Measurements from ENCODE around the gene CCDC30. TPM values are rescaled to one million over a fixed set of nuclear protein-coding genes. Genes with fewer than 3 reads are reported as not detected.
"Not testable (repeated sequence)": the region's sequence is repeated elsewhere in the genome, so short reads cannot be mapped to it uniquely, and the experiment has no call there.

CCDC30 gene
- total RNA-seq, 1 donor from 2014 or later: 1.0 TPM

GRCh38 chr1:42613803-42614131, 150.7 kb downstream of the CCDC30 start:
- no peak overlapping the region for H3K4me3 ChIP-seq (ENCODE audit: low read length in 3 of 3)
- H3K9me3 ChIP-seq (ENCODE audit: control insufficient read depth in 3 of 3, low read length in 3 of 3): no peaks in the 10 kb centered on the region
- H3K27me3 ChIP-seq (ENCODE audit: control insufficient read depth in 3 of 3, insufficient read depth in 3 of 3, low read length in 3 of 3): no peaks in the 10 kb centered on the region
- H3K4me1 ChIP-seq (ENCODE audit: control insufficient read depth in 3 of 3, insufficient read depth in 3 of 3, low read length in 3 of 3): no peaks in the 10 kb centered on the region
- H3K36me3 ChIP-seq (ENCODE audit: control insufficient read depth in 3 of 3, insufficient read depth in 3 of 3, low read length in 3 of 3): no peaks in the 10 kb centered on the region
- no peak overlapping the region for H3K9ac ChIP-seq (ENCODE audit: low read depth in 1 of 3, low read length in 3 of 3)
- H3K27ac ChIP-seq (ENCODE audit: low read depth, low read length): no peak overlapping the region

DNA sequence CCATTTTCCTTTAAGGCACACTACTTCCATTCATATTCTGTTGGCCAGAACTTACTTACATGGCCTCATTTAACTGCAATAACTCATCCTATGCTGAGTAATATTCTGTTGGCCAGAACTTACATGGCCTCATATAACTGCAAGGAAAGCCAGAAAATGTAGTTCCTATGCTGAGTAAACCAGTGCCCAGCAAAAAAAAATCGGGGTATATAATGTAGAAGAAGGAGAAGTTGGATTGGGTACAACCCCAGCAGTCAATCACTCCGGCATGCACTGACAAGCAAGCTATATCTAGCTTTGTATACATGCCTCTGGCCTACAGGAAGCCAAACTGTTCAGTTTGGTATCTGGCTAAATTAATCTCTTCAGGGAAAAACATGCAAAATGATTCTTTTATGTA, 155.8 kb downstream of the CCDC30 start:
- H3K9me3 ChIP-seq (ENCODE audit: control insufficient read depth in 3 of 3, low read length in 3 of 3): no peaks in the 10 kb centered on the region
- no peak overlapping the region for H3K27ac ChIP-seq (ENCODE audit: low read depth, low read length)
- no peak overlapping the region for H3K4me3 ChIP-seq (ENCODE audit: low read length in 3 of 3)
- no peaks in the 10 kb centered on the region for H3K36me3 ChIP-seq (ENCODE audit: control insufficient read depth in 3 of 3, insufficient read depth in 3 of 3, low read length in 3 of 3)
- no peaks in the 10 kb centered on the region for H3K27me3 ChIP-seq (ENCODE audit: control insufficient read depth in 3 of 3, insufficient read depth in 3 of 3, low read length in 3 of 3)
- no peaks in the 10 kb centered on the region for H3K4me1 ChIP-seq (ENCODE audit: control insufficient read depth in 3 of 3, insufficient read depth in 3 of 3, low read length in 3 of 3)
- H3K9ac ChIP-seq (ENCODE audit: low read depth in 1 of 3, low read length in 3 of 3): no peak overlapping the region

DNA sequence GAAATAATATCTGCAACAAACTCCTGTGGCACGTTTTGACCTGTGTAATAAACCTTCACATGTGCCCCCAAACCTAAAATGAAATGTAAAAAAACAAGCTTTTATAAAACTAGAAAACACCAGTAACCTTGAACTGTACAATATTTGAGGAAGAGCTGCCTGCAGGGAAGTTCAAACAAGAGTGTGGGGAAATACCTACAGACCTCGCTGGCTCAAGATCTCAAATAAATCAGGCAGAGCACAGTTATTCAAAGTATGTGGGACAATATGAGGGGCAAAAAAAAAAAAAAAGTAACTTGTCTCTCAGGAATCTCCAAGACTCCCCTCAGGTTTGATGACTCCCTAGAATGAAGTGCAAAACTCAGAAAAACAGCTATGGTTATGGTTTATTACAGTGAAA, 157.2 kb downstream of the CCDC30 start:
- H3K4me3 ChIP-seq (ENCODE audit: low read length in 3 of 3): no peak overlapping the region
- no peaks in the 10 kb centered on the region for H3K9me3 ChIP-seq (ENCODE audit: control insufficient read depth in 3 of 3, low read length in 3 of 3)
- no peaks in the 10 kb centered on the region for H3K27me3 ChIP-seq (ENCODE audit: control insufficient read depth in 3 of 3, insufficient read depth in 3 of 3, low read length in 3 of 3)
- H3K36me3 ChIP-seq (ENCODE audit: control insufficient read depth in 3 of 3, insufficient read depth in 3 of 3, low read length in 3 of 3): no peaks in the 10 kb centered on the region
- H3K27ac ChIP-seq (ENCODE audit: low read depth, low read length): no peak overlapping the region
- H3K9ac ChIP-seq (ENCODE audit: low read depth in 1 of 3, low read length in 3 of 3): no peak overlapping the region
- no peaks in the 10 kb centered on the region for H3K4me1 ChIP-seq (ENCODE audit: control insufficient read depth in 3 of 3, insufficient read depth in 3 of 3, low read length in 3 of 3)

GRCh38 chr1:42621180-42621579, 158.1 kb downstream of the CCDC30 start:
- H3K9me3 ChIP-seq (ENCODE audit: control insufficient read depth in 3 of 3, low read length in 3 of 3); H3K4me3 ChIP-seq (ENCODE audit: low read length in 3 of 3); H3K27me3 ChIP-seq (ENCODE audit: control insufficient read depth in 3 of 3, insufficient read depth in 3 of 3, low read length in 3 of 3); H3K4me1 ChIP-seq (ENCODE audit: control insufficient read depth in 3 of 3, insufficient read depth in 3 of 3, low read length in 3 of 3); H3K27ac ChIP-seq (ENCODE audit: low read depth, low read length); H3K9ac ChIP-seq (ENCODE audit: low read depth in 1 of 3, low read length in 3 of 3); H3K36me3 ChIP-seq (ENCODE audit: control insufficient read depth in 3 of 3, insufficient read depth in 3 of 3, low read length in 3 of 3): not testable (repeated sequence)

DNA sequence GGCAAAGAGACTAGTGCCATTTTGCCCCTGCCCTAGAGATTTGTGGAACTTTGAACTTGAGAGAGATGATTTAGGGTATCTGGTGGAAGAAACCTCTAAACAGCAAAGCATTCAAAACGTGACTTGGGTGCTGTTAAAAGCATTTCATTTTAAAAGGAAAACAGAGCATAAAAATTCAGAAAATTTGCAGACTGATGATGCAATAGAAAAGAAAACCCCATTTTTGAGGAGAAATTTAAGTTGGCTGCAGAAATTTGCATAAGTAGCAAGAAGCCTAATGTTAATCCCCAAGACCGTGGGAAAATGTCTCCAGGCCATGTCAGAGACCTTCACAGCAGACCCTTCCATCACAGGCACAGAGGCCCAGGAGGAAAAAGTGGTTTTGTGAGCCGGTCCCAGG, 164.1 kb downstream of the CCDC30 start:
- H3K4me1 ChIP-seq (ENCODE audit: control insufficient read depth in 3 of 3, insufficient read depth in 3 of 3, low read length in 3 of 3); H3K36me3 ChIP-seq (ENCODE audit: control insufficient read depth in 3 of 3, insufficient read depth in 3 of 3, low read length in 3 of 3); H3K9me3 ChIP-seq (ENCODE audit: control insufficient read depth in 3 of 3, low read length in 3 of 3); H3K9ac ChIP-seq (ENCODE audit: low read depth in 1 of 3, low read length in 3 of 3); H3K27me3 ChIP-seq (ENCODE audit: control insufficient read depth in 3 of 3, insufficient read depth in 3 of 3, low read length in 3 of 3); H3K4me3 ChIP-seq (ENCODE audit: low read length in 3 of 3); H3K27ac ChIP-seq (ENCODE audit: low read depth, low read length): not testable (repeated sequence)

- Histone ChIP-seq H3K9ac (ENCODE audit: low read depth in 1 of 3, low read length in 3 of 3) (no peak overlapping the region), H3K9me3 (ENCODE audit: control insufficient read depth in 3 of 3, low read length in 3 of 3) (no peaks in the 10 kb centered on the region), H3K4me1 (ENCODE audit: control insufficient read depth in 3 of 3, insufficient read depth in 3 of 3, low read length in 3 of 3) (no peaks in the 10 kb centered on the region), H3K36me3 (ENCODE audit: control insufficient read depth in 3 of 3, insufficient read depth in 3 of 3, low read length in 3 of 3) (no peaks in the 10 kb centered on the region), H3K27ac (ENCODE audit: low read depth, low read length) (no peak overlapping the region), H3K4me3 (ENCODE audit: low read length in 3 of 3) (no peak overlapping the region), H3K27me3 (ENCODE audit: control insufficient read depth in 3 of 3, insufficient read depth in 3 of 3, low read length in 3 of 3) (no peaks in the 10 kb centered on the region)
Measured at GRCh38 chr1:42639116-42639515, 176.0 kb downstream of the CCDC30 start.

DNA sequence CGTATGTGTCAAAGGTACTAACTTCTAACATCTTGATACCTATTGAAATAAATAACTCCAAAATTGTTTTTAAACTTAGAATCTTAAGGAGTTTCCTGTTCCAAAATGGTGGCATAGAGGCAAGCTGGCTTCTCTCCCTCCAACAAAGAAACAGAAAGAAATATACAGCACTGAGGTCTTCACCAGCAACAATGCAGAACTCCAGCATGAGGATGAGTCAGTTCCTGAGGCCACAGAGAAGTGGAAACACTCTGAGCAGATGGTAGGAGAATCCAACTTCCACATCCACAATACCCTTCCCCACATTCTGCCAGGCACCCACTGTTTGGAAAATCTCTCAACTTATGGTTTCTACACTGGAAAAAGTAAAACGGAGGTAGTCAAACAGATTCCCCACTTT, 183.0 kb downstream of the CCDC30 start:
- no peak overlapping the region for H3K9ac ChIP-seq (ENCODE audit: low read depth in 1 of 3, low read length in 3 of 3)
- H3K36me3 ChIP-seq (ENCODE audit: control insufficient read depth in 3 of 3, insufficient read depth in 3 of 3, low read length in 3 of 3): peaks cover 0 to 5% (median 0%) of the 10 kb centered on the region in 3 donors
- no peaks in the 10 kb centered on the region for H3K4me1 ChIP-seq (ENCODE audit: control insufficient read depth in 3 of 3, insufficient read depth in 3 of 3, low read length in 3 of 3)
- H3K27me3 ChIP-seq (ENCODE audit: control insufficient read depth in 3 of 3, insufficient read depth in 3 of 3, low read length in 3 of 3): no peaks in the 10 kb centered on the region
- no peak overlapping the region for H3K4me3 ChIP-seq (ENCODE audit: low read length in 3 of 3)
- no peak overlapping the region for H3K27ac ChIP-seq (ENCODE audit: low read depth, low read length)
- no peaks in the 10 kb centered on the region for H3K9me3 ChIP-seq (ENCODE audit: control insufficient read depth in 3 of 3, low read length in 3 of 3)

DNA sequence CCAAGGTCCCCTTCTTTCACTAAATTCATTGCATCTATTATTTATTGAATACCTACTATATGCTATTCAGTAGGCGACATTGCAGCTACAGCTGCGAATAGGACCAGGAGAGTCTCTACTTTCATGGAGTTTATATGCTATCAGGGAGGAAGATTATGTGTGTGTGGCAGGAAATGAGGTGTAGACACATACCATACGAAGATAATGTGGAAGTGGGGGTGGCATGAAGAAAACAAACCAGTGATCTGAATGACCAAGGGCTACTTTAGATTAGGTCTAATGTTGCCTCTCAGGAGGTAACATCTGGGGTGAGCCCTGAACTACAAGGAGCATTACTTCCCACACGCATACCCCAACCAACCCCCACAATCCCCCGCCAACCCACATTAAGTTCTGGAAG, 194.1 kb downstream of the CCDC30 start:
- Histone ChIP-seq H3K27me3 (ENCODE audit: control insufficient read depth in 3 of 3, insufficient read depth in 3 of 3, low read length in 3 of 3) (no peaks in the 10 kb centered on the region), H3K9me3 (ENCODE audit: control insufficient read depth in 3 of 3, low read length in 3 of 3) (no peaks in the 10 kb centered on the region), H3K4me1 (ENCODE audit: control insufficient read depth in 3 of 3, insufficient read depth in 3 of 3, low read length in 3 of 3) (peaks cover 13 to 18% (median 16%) of the 10 kb centered on the region in 3 donors), H3K36me3 (ENCODE audit: control insufficient read depth in 3 of 3, insufficient read depth in 3 of 3, low read length in 3 of 3) (peaks cover 5 to 9% (median 7%) of the 10 kb centered on the region in 3 donors), H3K27ac (ENCODE audit: low read depth, low read length) (peak overlapping the region; percentile 77), H3K9ac (ENCODE audit: low read depth in 1 of 3, low read length in 3 of 3) (peak overlapping the region in 1 of 3 donors; percentile 92), H3K4me3 (ENCODE audit: low read length in 3 of 3) (peak overlapping the region in 2 of 3 donors; percentile 95 to 99)

DNA sequence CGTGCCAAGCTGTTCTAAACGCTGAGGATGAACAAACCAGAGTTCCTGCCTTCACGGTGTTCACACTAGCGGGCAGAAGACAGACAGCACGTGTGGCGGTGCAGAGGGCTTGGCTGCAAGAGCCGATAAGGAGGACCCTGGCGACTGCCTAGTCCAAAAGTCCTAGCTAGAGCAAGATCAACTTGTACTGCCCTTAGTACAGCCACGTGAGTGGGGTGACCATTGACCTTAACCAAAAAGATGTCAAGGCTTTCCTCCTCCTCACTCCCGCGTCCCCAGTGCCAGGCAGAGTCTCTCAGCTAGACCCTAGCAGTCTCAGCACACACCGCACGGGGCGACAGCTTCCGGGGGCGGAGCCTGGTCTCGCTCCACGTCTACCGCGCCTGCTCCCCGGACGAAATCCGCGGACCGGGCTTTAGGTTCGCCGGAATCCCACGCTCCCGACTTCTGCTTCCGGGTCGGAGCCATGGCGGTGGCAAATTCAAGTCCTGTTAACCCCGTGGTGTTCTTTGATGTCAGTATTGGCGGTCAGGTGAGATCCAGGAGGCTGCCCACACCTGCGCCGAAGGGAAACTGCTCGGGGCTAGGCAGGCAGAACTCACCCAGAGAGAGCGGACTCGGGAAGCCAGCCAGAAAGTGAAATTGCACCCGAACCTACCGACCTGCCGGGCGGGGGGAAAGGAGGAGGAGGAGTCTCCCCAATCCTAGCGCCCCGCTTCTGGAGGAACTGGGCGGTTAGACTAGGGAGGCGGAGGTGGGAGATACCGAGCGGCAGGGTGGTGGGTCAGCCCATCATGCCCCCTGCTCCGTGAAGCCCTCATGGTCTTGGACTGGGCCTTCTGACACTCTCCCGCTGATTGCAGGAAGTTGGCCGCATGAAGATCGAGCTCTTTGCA, 195.1 kb downstream of the CCDC30 start, which contains the start of gene PPIH:
TSS of gene PPIH (plus strand) at position 443 of the 896 bp plus-strand sequence. CDS start at position 467, 24 bp downstream.
- Histone ChIP-seq H3K27ac (ENCODE audit: low read depth, low read length) (peak within 1 kb of the TSS; percentile 77), H3K9ac (ENCODE audit: low read depth in 1 of 3, low read length in 3 of 3) (peak within 1 kb of the TSS; percentile 90 to 92 (median 92)), H3K9me3 (ENCODE audit: control insufficient read depth in 3 of 3, low read length in 3 of 3) (no peaks in the 10 kb centered on the region), H3K27me3 (ENCODE audit: control insufficient read depth in 3 of 3, insufficient read depth in 3 of 3, low read length in 3 of 3) (no peaks in the 10 kb centered on the region), H3K36me3 (ENCODE audit: control insufficient read depth in 3 of 3, insufficient read depth in 3 of 3, low read length in 3 of 3) (peaks cover 6 to 9% (median 7%) of the 10 kb centered on the region in 3 donors), H3K4me3 (ENCODE audit: low read length in 3 of 3) (peak within 1 kb of the TSS; percentile 95 to 99 (median 99)), H3K4me1 (ENCODE audit: control insufficient read depth in 3 of 3, insufficient read depth in 3 of 3, low read length in 3 of 3) (peaks cover 13 to 18% (median 16%) of the 10 kb centered on the region in 3 donors)

- H3K27ac ChIP-seq (ENCODE audit: low read depth, low read length): peak overlapping the region; percentile 77
- H3K9ac ChIP-seq (ENCODE audit: low read depth in 1 of 3, low read length in 3 of 3): peak overlapping the region; percentile 90 to 92 (median 92)
Measured at GRCh38 chr1:42658877-42659337, 195.8 kb downstream of the CCDC30 start.

More at GRCh38 chr1:42658877-42659337, 195.8 kb downstream of the CCDC30 start:
- H3K27me3 ChIP-seq (ENCODE audit: control insufficient read depth in 3 of 3, insufficient read depth in 3 of 3, low read length in 3 of 3): no peaks in the 10 kb centered on the region
- H3K4me1 ChIP-seq (ENCODE audit: control insufficient read depth in 3 of 3, insufficient read depth in 3 of 3, low read length in 3 of 3): peaks cover 13 to 18% (median 16%) of the 10 kb centered on the region in 3 donors
- peaks cover 7 to 12% (median 8%) of the 10 kb centered on the region in 3 donors for H3K36me3 ChIP-seq (ENCODE audit: control insufficient read depth in 3 of 3, insufficient read depth in 3 of 3, low read length in 3 of 3)
- H3K4me3 ChIP-seq (ENCODE audit: low read length in 3 of 3): peak overlapping the region; percentile 95 to 99 (median 99)
- H3K9me3 ChIP-seq (ENCODE audit: control insufficient read depth in 3 of 3, low read length in 3 of 3): no peaks in the 10 kb centered on the region

All from skeletal muscle tissue (tissue), 4 donors.